HT-29 (cell line): ENCODE measurements around the gene NTM. TPM values are rescaled to one million over a fixed set of nuclear protein-coding genes. Genes with fewer than 3 reads are reported as not detected.

Source experiments
- DNase-seq: peaks from one replicate; pipeline ENCODE4 v3.0.0-alpha.2; 2015; ENCODE audit warnings: low spot score
- total RNA-seq: library from RNA; depleted of rRNA; stranded (reverse); fragments of >200 nt; shearing (Covaris generic); gene quantifications from 2 replicates; pipeline ENCODE4 v1.2.3, GENCODE V29; 2014

The NTM gene
- total RNA-seq, 1 experiment from 2014 or later = not detected

DNA sequence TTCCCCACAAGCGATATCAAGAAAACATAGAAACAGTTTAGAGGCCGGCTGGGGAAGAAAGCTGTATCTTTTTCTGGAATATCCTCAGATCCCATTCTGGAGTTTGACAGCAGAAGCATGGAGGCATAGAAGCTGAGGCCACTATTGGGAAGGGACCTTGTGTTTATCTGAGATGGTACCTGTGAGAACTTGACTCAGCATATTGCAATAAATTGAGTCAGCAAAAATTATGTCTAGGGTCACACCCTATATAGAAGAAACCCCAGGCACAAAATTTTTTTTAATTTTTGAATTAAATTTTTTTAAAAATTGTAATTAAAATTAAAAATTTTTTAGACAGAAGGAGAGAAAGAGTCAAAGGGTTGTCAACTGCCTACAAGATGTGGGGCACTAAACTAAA, 178.7 kb downstream of the NTM start:
- no peak for DNase-seq

DNA sequence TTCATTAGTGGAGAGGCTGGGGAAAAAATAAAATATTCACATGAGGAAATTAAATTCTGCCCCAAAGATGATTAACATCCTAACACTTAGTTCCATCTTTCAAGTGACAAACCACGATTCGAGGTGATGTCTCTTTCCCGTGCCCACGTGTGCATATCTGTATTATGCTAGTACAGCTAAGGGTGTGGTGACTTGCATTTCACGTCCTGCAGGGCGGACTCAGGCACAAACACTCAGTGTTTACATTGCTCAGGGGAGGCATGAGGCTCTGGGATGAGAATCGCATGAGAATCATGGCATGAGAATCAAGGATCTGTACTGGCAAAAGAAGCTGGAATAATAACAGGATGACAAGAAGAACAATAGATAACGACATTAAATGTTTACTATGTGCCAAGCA, 179.4 kb downstream of the NTM start:
- DNase-seq = no peak

DNA sequence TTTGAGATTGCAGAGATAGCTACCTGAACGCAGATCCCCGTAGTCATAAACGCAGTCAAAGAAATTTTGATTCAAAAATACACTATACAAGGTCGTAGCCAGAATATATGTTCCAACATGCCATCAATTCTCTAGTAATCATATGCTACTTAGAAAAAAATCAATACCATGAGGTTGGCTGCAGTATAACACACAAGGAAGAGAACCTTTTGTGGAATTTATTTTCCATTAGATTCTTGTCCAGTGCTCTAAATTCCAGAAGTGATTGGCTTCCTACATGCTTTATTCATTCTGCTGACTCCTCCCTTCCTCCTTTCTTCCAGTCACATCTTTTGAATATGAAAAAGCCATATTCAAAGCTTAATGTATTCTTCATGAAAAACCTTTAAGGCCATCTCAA, 189.9 kb downstream of the NTM start:
- DNase-seq = no peak

DNA sequence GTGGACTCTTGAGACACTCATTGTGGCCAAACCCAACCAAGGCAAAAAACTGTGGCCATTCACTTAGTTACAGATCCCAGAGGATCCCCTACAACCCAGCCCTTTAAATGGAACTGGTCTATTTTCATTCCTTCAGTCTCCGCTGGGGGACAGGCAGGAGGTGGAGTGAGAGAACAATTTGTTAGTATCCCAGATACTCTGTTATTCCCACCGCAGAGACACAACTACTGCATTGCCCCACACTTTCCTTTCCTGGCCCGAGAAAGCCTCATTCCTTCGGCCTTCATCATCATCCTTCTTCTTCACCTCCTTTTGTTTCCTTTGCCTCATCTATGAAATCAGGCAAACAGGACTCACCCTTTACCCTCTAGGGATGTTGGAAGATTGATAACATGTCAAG, 191.1 kb downstream of the NTM start:
- DNase-seq = no peak

DNA sequence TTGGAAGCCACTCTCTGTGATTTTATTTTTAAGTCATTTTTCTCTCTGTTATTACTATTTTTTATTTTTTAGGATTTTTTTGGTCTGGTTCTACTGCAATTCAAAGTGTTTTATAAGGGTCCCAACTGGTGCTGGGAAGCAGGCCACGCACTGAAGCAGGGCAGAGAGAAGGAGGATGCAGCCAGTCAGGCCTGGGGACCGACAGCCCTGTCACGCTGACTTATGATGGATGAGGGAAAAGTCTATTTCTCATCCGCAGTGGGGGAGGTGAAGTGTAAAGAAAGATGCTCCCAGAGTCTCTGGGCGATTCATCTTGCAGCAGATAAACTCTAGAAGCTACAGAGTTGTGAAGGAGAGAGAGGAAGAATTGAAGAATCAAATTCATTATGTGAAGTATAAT, 191.6 kb downstream of the NTM start:
- DNase-seq = no peak

DNA sequence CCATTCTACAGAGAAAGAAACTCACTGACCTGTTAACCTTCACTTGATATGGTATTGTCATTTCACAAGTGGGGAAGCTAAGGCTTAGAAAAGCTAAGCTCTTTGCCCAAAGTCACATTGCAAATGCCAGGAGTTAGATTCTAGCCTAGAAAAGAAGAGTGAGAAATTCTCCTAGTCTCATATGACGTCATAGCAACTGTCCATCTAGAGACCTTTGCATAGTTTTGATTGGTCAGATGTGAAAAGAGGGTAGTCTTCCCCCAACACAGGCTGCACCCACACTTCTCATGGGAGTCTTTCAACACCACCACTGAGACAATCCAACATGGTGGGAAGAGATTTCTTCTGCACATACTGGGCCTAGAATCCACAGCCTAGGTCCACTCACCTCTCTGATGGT, 197.9 kb downstream of the NTM start:
- DNase-seq = no peak

DNA sequence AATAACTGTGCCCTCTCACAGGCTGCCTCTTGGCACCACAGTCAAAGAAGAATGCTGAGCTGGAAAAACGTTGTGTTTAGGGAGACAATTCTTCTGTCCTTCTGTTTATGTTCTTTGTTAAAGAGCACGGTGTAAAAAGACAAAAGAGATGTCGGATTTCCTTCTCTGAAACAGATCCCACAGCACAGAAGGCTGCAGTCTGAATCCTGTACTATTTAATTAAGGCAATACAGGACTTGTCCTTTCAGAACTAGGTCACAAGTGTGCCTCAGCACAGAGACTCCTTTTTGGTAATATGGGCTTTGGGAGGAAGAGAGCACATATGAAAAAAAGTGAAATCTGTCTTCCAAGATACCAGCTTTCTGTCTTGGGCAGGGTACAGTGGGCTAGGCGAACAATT, 201.2 kb downstream of the NTM start:
- DNase-seq = no peak

DNA sequence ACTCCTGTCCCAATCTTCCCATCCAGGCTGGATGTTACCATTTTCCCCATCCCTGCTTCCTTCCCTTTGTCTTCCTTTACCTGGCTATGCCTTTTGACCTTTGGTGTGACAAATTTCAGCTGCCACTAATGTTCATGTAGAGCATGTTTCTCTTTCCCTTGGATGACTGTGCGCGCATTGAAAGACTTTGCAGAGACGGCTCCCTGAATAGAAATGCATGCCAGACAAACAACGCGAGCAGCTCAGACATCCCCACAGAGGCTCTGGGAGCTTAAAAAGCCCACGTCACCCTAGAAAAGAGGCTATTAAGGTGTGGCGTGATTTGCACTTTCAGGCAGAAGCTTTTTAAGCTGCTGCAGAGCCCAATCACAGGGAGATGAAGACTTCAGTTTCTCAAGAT, 202.0 kb downstream of the NTM start:
- DNase-seq = no peak

DNA sequence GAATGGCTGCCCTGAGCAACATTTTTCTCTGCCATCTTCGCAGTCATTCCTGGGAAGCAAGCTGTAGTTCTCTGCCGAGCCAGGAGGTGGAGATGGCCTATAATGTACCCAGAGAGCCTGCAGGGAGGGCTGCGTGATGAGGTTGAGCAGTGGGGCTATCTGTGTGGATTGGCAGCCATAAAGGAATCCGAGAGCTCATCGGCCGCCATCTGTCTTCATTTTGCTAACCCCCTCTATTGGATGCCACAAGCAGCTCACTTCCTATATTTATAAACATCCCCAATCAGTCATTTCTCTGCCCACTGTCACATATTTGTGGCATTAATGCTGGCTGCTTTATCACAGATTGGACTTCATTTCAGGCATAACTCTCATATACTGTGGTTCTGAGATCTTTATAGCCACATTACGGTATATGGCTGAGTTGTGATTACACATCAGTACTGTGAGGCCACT, 209.5 kb downstream of the NTM start:
- peak; percentile 48 for DNase-seq

DNA sequence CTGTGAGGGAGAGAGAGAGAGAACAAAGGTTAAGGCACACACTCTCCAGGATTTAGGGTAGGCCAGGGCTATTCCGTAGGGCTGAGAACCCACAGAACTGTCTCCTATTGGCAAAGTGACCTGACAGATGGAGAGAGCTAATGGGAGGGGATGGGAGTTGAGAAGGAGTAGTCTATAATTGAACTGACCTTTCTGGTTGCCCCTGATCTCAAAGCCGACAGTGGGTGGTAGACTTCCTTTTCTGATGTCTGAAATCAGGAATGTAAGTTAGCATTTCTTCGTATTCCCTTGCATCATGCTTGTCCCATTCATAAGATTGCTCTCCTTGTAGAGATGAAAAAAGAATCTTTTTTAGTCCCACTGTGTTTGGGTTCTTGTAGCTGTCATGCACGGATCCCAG, 210.1 kb downstream of the NTM start:
- no peak for DNase-seq

DNA sequence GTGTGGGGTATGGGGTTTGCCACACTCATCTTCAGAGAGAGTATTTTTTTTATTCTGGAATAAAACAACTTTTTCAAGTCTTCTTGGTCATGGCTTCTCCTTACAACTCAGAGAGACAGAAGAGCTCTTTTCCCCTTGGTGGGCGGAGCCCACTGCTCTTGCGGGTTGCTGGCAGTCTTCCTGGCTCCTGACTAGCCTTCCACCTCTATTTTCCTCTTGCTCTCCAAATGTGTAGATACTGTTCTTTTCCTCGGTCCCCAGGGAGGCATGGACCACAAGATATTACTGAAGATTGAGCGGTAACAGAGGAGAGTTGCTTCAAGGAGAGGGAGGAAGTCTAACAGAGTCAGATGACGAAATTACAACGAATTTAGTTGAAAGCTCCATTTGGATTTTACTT, 210.6 kb downstream of the NTM start:
- DNase-seq = no peak

DNA sequence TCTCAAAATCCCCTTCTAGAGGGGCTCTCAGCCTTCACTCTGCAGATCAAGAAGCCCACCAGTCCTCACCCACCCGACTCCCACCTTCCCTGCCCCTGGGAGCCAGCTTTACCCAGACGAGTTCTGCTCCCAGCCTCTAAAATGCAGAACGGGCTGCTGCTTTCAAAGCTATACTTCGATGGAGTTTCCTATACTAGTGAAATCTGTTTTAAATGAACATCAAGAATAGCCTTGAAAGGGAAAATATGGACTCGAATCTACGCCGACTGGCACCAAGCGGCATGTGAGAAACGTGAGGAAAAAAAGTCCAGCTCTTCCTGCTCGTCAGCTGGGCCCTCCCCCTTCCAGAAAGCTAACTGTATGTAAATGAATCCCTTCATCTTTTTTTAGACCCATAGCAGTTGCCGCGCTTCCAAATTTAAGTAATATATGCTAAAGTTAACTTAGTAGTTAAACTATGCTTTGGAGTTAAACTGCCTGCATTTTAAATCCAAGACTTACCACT, 211.7 kb downstream of the NTM start:
- DNase-seq = no peak

DNA sequence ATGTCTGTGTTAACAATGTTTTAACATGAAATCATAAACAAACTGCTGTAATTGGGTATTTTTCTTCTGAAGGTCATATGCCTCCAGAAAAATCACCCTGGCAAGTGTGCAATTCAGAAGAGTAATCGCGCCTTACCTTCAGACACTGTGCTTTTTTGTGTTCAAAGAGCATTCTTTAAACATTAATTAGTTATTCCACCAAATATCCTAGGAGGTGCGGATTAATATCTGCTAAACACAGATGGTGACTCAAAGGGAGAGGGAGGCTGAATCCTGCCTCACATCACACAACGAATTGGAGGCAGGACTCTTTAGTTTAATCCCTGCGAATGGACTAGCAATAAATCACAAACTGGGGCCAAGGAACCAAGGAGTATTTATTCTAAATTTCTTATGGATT, 213.0 kb downstream of the NTM start:
- no peak for DNase-seq

DNA sequence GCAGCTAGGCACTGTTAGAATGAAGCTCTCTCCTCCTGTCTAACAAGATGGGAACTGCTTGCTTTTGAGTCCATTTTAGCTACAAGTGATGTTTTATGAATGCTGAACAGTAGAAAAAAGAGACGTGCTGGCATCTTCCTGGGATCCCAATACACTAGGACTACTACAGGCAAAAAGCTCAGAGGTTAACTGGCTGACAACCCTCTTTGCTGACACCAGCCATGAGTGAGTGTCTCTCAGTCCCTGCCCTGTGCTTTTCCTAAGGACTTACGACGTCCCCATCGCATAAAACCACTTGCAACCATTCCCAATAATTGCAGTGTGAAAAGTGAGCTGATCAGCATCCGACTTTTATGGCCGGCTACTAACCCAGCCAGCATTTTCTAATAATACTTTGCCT, 213.5 kb downstream of the NTM start:
- no peak for DNase-seq

DNA sequence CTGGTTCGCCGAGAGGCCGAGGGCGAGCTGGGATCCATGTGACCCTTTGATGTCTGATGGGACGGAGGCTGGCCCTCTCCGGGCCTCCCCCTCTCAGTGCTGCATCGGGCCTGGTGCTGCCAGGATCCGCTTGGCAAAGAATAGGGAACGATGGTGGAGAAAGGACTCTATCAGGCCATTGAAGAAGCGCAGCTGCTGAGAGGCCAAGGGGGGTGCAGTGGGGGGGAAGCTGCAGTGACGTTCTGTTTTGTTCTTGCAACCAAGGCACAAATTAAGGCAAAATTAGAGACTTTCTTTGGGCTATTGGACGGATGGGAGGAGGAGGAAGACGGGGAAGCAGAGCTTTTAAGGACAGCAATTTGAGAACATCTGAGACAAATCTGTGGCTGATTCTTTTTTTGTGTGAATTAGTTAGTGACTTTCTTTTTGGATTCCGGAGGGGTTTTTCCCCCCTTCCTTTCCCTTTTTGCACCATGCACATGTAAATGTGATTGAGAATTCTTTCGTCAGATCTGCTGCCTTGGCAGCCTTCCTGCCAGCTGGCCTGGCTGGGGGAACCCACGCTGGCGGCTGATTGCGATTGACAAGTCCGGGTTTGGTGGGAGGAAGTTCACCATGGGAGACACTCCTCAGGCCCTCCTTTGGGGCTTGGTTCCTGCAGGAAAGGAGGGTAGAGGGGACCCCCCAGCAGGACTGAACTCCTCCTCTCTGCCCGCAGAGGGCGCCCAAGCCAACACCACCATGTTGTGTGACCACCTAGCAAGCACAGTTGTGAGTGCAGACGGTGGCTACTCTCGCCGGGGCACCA, 214.6 kb downstream of the NTM start:
- DNase-seq = no peak

DNA sequence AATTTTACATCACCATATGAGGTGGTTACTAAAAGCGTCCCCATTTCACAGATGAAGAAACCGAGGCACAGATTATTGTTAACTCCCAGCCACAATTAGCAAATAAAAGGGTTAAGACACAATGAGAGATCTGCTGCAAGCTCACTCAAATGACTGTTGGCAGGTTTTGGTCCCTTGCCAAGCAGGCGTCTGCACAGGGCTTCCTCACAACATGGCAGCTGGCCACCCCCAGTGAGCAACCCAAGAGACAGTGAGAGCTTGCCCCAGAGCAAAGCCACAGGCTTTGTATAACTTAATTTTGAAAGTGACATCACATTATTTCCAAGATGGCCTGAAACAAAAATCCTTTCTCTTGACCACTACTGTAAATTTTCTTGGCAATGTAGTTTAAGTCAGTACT, 217.6 kb downstream of the NTM start:
- DNase-seq = no peak

DNA sequence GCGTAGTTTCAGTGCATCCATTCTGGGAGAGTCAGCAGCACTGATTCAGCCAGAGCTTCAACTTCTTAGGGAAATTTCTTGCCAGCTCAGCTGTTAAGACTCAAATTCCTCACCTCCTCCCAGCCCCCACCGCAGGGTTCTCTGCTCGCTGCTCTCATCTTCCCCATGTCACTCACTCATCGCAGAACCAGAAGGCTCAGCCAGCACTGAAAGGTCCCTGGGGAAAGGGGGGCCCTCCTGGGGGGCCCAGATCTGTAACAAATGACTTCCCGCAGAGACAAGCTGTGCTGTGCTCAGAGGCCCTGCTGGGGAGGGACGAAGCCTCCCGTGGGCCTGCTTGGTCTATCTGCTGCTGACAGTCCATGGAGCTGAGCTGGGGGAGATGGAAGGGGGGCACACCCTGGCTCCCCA, 220.6 kb downstream of the NTM start:
- DNase-seq = no peak

DNA sequence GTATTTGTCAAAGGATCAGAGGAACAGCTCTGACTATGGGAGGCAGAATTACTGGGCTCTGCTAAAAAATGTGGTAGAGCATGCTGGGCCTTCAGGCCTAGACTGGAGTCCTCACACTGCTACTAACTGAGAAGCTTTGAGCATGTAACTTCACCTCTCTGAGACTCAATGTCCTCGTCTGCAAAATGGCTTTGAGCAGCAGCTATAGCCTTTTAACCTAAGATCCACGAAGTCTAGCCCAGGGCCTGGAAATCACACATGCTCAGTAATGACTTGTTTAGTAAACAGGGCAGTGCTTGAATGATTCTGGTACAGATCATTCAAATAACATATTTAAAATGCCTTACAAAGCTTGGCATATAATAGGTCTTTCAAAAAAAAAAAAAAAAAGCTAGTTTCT, 221.7 kb downstream of the NTM start:
- DNase-seq = no peak

DNA sequence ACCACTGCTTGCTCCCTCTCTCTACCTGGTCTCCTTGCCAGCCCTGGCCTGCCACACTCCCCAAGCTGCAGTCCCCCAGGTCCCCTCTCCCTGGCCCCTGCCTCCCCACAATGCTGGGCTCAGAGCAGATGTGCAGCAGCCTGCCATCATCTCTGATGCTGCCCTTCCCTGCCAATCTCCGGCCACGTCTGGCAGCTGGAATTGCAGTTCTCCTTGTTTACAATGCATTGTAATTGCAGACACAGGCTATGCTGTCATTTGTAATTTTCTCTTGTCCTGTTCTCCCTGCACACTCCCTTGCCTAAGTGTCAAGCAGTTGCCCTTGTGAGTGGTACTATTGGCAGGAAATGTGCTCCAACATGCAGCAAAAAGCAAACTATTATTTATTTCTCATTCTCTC, 222.3 kb downstream of the NTM start:
- no peak for DNase-seq

DNA sequence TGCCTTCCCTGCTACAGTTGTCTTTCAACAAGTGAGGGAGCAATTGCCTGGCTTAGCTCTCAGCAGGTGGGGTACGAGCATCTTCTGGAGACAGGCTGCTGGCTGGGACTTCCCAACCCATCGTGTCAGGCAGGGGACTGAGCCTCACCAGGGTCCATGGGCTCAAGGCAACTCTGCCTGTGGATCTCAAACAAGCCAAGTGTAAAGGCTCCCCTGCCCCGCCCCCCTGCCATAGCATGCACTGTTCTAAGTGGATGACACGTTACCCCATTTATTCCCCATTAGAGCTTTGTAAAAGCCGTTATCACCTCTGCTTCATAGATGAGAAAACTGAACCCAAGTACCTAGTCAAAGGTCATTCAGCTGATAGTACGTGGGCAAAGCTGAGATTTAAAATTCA, 222.9 kb downstream of the NTM start:
- DNase-seq = no peak

DNA sequence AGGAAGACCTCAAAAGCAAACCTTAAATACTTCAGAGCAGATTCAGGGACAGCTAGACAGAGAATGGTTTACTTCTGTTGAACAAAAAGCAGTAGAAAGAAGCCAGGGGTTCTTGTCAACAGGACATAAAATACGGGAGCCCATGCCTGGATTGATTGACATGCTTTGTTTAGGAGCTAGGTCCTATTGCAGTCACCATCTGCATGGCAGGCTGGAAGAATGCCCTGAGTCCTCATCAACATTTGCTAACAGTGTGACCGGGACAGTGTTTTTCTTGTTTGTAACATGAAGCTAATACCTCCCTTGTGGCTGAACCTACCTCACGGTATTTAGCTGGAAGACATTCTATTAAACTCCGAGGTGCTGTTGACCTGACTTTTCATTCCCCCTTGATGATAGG, 225.4 kb downstream of the NTM start:
- no peak for DNase-seq

DNA sequence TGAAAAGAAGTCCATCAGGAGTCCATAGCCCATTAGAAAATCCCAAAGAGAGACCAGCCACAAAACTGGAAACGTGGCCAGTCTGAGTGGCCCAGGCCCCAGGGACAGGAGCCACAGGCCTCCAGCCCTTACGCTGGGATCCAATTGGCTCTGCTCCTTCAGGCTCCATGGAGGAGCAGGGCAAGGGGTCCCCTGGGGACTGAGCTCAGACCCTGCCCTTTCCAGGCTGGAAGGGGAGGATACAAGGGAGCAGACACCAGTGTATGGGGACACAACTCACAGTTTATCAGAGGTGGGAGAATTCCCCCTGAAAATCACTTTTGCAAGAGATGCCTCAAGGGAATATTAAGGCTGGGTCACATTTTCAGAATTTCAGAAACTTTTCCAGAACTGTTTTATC, 227.5 kb downstream of the NTM start:
- no peak for DNase-seq

DNA sequence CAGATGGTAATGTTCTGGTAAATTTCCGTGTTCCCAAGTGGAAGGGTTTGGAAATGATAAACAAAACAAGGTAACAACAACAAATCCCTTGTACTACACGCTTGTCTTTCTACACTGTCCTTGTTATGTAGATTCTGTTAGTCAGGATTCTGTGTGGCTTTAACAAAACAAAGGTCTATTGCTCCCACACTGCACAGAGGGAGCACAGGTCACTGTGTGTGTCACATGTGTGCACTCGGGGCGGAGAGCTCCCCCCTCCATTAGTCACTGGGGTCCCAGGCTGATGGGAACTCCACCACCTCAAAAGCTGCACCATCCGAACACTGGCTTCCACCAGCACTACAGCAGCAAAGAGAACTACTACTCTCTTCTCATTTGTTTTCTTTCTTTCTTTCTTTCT, 227.9 kb downstream of the NTM start:
- no peak for DNase-seq

DNA sequence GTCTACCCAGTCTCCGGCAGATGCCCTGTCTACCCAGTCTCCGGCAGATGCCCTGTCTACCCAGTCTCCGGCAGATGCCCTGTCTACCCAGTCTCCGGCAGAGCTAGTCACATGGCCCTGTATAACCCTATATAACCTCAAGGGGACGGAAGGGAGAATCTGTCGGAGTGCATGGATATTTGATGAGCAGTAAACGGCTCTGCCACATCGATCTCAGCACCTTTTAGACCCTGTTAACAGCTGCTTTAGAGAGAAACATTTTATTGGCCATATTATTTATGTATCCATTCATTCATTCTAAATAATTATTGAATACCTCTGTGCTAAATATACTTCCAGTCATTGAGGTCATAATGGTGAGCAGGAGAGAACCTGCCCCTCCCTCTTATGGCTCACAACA, 228.9 kb downstream of the NTM start:
- no peak for DNase-seq
